HG02763 (cell line): Measurements from ENCODE around the gene PPP1R11.
A peak's percentile ranks its signal among the peaks of the same experiment; 100 is the strongest.
"Not testable (repeated sequence)": the region's sequence is repeated elsewhere in the genome, so short reads cannot be mapped to it uniquely, and the experiment has no call there.

Experiments
- ATAC-seq: cut with Tn5 transposase; IDR thresholded peaks from one replicate; pipeline ENCODE4 v1.9.1; 2021; ENCODE audit warnings: mild to moderate bottlenecking, moderate library complexity; ENCODE audit not compliant: unreplicated experiment

The PPP1R11 gene, protein sequence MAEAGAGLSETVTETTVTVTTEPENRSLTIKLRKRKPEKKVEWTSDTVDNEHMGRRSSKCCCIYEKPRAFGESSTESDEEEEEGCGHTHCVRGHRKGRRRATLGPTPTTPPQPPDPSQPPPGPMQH

DNA sequence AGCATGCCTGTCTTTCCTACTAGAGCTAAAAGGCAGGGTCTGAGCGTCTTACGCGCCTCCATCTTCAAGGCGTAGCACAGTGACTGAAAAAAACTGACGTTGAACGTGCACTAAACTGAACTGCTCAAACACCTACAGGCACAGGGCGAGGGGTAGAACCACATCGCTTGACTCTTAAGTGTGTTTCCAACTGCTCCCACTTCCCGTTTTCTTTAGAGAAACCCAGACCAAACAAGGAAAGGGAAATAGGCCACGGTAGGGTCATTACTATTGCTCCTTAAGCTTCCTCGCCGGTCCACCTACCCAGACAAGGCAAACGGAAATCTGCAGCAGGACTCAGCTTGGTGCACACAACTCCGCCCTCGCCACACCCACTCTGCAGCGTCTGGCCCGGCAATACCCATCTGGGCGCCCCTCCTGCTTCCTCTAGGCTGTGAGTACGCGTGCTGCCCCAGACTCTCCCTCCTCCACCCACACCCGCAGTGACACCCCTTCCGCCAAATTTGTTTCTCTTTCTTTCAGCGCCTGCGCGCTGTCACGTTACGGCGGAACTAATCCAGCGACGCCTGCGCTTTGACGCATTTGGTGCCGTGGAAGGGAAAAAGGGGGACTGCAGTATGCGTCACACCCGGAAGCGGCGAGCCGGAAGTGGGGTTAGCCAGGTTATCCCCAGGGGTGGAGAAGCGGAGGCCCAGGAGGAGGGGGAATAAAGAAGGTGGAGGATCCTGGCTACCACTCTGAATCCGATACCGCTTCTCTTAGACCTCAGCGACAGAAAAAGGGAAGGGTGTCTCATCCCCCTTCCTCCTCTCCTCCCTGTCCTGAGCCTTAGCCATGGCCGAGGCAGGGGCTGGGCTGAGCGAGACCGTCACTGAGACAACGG is at the start of gene PPP1R11:
PPP1R11 (plus strand) TSS at position 622 of the 883 bp plus-strand sequence; CDS start at position 835, 213 bp downstream.
- peak; percentile 96 for ATAC-seq

GRCh38 chr6:30019819-30020218 is 47.2 kb upstream of the PPP1R11 start:
- ATAC-seq, result no peak

DNA sequence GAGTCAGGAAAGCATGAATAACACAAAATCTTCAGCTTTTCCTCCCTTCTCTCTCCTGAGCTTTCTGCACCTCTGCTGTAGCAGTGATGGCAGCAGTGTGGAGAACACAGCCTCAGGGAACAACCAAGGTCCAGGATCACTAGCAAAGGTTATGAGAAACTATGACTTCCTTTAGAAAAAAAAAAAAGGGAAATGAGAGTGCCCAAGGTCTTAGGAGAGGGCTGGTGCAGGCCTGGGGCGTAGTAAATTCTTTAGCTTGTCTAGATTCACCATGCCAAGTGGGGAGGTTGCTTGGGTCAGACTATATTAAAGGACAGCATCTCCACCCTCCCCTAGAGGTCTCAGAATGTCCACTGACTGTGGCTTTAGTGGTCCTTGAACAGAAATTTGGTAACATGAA is 46.4 kb upstream of the PPP1R11 start:
- ATAC-seq, result no peak

- no peak for ATAC-seq
Observed at GRCh38 chr6:30022189-30022588, 44.8 kb upstream of the PPP1R11 start.

- not testable (repeated sequence) for ATAC-seq
Observed at GRCh38 chr6:30022712-30023111, 44.3 kb upstream of the PPP1R11 start.

DNA sequence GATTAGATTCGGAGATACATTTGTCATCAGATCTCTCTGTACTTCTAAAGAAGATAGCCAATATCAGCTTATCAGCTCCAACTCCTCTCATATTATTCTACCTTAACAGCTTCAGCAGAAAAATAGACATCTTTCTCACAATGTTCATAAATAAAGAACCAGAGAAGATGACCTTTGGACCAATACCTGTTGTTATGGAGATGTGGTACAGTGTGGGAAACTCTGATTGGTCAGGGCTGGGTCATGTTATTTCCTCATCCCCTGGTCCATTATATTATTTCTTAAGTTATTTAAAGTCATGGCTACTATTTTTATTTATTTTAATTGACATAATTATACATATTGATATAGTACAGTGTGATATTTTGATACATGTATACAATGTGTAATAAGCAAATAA is 41.8 kb upstream of the PPP1R11 start:
- no peak for ATAC-seq

- ATAC-seq, result no peak
Observed at GRCh38 chr6:30029588-30029987, 37.4 kb upstream of the PPP1R11 start.

DNA sequence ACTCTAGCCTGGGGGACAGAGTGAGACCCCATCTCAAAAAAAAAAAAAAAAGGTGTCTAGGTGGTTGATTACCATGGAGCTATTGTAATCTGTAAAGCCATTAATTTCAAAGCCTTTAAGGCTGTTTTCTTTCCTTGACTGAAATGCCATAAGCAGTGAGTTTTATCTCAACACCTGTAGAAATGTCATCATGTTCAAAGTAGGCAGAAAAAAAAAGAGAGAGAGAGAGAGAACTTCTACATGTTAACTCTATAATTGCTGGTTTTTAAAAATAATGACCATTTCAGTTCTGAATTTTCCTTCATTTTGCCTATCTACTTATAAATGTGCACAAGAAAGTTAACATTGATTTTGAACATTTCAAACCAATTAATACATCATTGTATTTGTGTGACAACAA is 35.6 kb upstream of the PPP1R11 start:
- ATAC-seq, result no peak

- ATAC-seq, result not testable (repeated sequence)
Observed at GRCh38 chr6:30033440-30033839, 33.6 kb upstream of the PPP1R11 start.

DNA sequence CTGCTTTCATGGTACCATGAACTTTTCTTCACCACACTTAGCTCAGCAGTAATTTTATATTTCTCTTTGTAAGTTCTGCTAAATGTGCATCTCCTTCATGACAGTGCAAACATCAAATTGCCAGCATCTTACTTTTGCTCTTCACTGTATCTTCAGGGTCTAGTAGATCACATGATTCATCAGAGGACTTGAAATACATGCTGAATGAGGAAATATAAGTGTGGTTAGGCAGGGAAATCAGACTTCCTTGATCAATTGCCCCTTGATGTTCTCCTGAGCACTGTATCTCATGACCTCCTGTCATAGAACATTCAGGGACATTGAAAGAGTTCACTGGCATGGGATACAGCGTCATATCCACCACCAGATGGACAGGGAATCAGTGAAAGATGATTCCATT is 31.2 kb upstream of the PPP1R11 start:
- no peak for ATAC-seq

GRCh38 chr6:30037182-30037788 is 29.7 kb upstream of the PPP1R11 start:
- ATAC-seq, result no peak

DNA sequence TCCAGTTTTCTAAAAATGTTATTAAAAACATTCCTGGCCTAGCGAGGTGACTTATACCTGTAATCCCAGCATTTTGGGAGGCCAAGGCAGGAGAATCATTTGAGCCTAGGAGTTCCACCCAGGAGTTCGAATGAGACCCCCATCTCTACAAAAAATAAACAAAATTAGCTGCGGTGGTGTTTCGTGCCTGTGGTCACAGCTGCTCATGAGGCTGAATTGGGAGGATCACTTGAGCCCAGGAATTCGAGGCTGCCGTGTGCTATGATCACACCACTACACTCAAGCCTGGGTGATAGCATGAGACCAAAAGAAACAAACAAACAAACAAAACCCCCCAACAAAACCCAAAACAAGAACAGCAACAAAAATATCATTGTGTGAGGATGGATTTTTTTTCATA is 25.8 kb upstream of the PPP1R11 start:
- no peak for ATAC-seq

DNA sequence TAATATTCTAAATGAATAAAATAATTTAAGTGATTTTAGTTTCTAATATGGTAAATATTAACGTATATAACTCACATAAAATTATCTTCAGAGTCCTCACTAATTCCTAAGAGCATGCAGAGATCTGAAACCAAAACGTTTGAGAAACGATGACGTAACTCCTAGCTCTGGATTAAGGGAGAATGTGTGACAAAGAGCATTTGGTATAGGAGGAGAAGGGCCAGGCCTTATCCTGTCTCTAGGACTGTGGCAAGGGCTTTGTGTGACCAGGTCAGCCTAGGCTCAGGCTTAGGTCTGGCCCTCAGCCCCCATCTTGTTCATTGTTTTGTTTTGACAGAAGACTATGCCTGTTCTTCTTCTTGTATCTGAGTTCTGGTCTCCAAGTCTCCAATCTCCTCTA is 25.2 kb upstream of the PPP1R11 start:
- no peak for ATAC-seq

GRCh38 chr6:30042476-30042875 is 24.5 kb upstream of the PPP1R11 start:
- ATAC-seq, result no peak

- ATAC-seq, result no peak
Observed at GRCh38 chr6:30042914-30043313, 24.1 kb upstream of the PPP1R11 start.

GRCh38 chr6:30043744-30044143 is 23.3 kb upstream of the PPP1R11 start:
- no peak for ATAC-seq

GRCh38 chr6:30044630-30045029 is 22.4 kb upstream of the PPP1R11 start:
- no peak for ATAC-seq

- ATAC-seq, result no peak
Observed at GRCh38 chr6:30047220-30047619, 19.8 kb upstream of the PPP1R11 start.

DNA sequence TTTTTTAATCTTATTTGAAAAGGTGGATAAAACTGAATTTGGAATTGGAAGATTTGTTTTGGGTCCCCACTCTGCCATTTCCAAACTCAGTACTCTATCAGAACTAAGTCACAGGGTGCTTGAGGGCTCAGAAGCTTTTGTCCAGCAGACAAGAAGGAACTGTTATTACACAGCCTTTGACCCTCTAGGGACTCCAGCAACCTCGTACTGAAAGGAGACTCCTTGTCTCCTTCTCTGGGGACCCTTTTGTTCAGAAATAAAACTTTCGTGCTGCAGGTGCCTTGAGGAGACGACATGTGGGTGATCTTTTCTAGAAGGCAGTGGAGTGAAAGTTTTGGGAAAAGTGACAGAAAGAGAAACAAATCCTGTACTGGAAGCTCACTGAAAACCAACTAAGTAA is 13.3 kb upstream of the PPP1R11 start:
- no peak for ATAC-seq

DNA sequence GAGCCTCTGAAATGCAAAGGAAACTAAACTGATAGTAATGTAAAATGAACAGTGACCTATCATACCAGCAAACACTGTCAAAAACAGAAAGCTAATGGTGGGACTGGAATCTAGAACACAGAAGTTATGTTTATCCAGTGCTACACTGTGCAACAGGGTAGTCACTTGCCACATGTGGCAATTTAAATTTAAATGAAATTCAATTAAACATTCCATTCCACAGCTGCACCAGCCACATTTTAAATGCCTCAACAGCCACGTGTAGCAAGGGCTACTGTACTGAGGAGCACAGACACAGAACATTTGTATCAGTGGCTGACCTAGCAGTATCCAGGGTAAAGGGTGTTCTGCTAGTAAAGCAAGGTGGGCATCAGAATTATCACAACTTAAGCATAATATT is 11.5 kb upstream of the PPP1R11 start:
- no peak for ATAC-seq

DNA sequence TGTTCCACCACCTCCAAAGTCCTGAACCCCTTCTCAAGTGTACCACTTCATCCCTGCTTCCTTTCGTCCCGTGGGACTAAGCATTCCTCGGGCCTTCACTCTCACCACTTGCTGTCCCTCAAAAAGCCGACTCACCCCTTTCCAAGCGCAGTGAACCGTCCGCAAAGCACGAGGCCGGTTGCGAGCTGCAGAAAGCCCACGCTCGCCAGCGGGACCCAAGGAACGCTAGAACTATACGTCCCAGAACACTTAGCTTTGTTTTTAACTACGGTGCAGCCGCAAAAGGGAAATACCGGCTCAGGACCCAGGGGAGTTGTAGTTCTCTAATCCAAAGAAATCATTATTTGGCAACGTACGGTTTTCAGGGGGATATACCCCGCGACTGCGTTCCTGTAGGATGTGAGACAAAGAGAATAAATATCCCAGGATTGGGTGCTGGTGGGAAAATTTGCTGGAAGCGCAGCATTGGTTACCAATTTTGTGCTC is 6.3 kb upstream of the PPP1R11 start:
- ATAC-seq, result no peak
